NCI-H1417 (cell line): ENCODE results near the gene TPRA1.

ENCODE experiments used
- DNase-seq, 3 experiments: peaks; one replicate each; lab custom pipeline; 2025; lab: John Stamatoyannopoulos, UW

The TPRA1 gene

DNA sequence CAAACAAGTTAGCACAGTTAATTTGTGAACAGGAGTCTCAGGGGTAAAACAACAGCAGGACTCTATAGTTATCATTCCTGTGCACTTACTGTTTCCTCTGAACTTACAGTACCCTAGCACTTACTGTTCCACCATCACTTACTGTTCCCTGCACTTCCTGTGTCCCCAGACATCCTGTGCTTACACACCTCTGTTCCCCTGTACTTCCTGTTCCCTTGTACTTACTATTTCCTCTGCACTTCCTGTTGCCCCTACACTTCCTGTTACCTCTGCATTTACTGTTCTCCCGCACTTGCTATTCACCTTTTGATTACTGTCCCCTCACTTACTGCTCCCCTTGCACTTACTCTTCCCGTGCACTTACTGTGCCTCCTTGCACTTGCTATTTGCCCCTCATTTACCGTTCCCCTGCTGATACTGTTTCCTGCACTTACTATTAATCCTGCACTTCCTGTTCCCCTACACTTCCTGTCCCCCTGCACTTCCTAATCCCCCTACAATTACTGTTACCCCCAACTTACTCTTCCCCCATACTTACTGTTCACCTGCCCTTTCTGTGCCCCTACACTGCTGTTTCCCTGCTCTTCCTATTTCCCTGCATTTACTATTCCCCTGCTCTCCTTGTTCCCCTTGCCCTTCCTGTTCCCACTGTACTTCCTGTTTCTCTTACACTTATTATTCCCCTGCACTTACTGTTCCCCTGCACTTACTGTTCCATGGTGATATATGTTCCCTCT lies 30.3 kb downstream of the TPRA1 start:
- DNase-seq, result no peak

DNA sequence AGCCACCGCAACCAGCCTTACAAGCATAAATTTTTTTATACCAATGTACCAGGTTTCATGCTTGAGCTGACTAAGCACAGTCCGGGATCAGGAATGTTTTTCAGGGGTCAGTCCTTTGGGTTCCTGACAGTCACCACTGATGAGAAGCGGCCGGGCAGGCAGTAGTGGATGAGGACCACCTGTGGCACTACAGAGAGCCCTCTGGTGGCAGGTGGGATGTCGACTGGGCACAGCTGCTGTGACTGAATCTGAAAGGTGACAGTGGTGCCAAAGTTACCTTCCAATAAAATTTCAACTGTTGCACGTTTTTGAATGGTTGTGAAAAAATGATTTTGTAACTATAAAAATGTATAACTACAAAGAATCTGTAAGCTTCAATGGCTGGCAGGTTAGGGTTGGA lies 34.0 kb downstream of the TPRA1 start:
- no peak for DNase-seq

DNA sequence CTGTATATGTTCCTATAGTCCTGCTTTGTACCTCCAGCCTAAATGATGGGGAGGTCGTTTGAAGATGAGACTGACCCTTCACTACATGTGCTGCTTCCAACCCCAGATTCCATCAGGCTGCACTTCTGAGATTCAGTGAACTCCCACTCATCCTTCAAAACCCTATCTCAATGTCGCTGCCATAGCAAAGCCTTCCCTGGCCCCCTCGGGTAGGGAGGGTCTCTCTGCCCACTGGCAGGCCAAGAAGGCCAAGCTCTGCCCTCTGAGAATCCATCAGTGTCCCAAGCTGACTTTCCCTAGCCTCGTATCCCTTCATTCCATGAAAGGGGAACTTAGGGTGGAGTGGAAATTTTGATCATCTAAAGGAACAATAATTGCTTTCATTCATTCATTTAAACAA lies 35.4 kb downstream of the TPRA1 start:
- no peak for DNase-seq

DNA sequence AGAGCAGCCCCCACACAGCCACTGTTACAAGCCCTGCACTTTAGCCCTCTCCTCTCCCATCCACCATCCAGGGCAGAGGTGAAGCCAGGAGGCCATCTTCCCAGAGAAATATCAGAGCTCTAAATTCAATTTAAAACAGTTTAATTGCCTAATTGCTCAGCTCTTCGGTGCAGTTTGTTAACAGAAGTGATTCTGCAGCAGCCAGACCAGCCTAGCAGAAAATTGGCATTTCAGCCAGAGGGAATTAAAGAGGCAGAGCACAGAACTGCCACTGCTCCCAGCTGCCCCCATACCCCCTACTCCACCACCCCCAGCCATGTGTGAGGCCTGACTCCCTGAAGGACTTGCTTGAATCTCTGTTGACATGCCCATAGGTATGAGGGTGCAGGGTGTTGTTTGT lies 38.5 kb downstream of the TPRA1 start:
- peak in 1 of 3 experiments; percentile 27 for DNase-seq

DNA sequence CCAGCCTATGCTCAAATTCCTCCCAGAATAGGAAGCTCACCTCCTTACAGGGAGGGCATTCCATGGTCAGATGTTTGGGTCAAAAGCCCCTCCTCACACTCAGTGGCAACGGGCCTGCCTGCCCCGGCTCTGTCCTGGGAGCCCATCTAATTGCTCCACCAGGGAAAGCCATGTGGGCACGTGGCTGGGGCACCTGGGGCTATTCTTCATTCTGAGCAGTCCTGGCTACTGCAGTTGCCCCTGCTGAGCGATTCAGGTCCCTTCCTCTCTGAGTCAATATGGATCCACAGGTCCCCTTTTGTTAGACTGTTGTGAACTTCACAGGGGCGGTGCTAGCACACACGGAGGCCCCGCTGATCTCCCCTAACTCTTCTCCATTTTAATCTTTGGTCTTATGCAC lies 39.4 kb downstream of the TPRA1 start:
- DNase-seq, result peak in 1 of 3 experiments; percentile 36

DNA sequence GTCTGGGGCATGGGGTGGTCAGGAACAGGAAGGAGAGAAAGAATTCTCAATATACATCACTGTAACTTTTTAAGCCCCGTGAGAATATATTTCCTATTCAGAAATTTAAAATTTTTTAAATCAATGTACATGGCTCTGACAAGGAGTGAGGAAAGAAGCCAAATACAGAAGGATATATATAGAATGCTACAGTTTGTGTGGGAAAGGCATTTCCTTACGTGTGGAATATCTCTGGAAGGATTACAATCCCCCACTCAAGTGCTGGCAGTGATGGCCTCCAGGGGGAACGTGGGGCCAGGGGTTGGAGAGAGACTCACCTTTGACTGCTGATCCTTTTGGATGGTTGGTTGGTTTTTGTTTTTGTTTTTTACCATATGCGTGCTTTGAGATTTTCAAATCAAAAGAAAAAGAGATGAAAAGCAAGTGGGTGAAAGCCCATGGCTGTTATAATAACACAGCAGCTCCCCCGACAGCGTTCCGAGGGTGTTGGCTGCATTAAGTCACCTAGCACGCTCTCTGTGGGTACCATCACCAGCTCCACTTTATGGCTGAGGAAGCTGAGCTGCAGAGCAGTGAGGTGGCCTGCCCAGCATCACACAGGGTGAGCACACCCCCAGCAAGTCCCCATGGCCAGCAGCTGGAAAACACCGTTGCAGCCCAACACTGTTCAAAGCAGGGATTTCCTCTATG lies 39.9 kb downstream of the TPRA1 start:
- DNase-seq, result no peak

DNA sequence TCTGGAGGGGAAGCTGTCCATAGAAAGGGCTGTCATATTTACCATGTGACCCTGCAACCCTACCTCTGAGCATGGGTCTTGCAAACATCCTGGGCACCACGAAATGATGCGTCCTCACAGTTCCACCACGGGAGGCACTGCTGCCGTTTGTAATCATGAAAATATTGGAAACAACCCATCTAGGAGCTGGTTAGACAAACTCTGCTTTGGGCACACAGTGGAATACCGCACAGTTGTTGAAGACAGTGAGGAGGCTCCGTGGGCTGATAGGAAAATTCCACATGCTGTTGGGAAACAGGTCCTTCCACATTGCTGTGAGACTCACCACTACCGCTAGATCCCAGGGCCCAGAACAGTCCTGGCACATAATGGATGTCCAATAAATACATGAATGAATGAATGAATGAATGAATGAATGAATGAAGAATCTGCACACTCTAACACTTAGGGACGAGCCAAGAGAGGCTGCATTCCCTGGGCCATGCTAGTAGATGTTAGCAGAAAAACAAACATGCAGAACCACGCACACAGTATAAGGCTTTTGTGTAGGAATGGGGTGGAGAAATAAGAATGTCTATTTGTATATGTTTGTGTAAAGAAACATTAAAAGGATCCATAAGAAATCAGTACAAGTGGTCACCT lies 40.6 kb downstream of the TPRA1 start:
- no peak for DNase-seq

DNA sequence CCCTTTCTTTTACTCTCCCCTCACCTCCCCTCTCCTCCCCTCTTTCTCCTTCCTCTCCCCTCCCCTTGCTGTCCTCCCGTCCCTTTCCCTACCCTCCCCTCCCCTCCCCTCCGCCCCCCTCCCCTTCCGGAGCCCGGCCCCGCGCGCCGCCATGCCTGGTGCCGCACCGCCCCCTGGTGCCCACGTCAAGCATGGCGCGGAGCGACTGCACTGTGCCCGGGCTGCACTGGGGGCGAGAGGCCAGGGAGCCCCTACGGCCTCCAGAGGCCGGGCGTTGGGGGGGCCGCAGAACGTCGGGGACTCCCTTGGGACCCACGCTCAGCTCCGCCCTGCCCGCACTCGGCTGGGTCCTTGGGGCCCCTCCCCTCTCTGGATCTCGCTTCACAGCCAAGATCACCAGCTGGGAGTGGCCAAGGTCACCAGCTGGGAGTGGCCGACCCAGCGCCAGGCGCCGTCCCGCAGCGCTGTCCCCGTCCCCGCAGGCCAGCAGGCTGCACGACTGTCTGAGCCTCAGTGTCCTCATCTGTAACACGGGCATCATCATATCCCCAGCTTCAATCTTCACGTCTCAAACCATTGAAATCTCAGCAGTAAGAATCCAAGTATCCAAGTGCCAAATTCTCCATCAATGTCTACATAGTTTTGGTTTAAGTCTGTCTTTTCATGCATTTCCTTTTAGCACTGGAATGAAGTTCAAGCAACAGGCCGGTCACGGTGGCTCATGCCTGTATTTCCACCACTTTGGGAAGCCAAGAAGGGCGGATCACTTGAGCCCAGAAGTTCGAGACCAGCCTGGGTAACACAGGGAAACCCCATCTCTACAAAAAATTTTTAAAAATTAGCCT lies 42.5 kb downstream of the TPRA1 start:
- DNase-seq, result peak; percentile 78 to 88 (median 82)

DNA sequence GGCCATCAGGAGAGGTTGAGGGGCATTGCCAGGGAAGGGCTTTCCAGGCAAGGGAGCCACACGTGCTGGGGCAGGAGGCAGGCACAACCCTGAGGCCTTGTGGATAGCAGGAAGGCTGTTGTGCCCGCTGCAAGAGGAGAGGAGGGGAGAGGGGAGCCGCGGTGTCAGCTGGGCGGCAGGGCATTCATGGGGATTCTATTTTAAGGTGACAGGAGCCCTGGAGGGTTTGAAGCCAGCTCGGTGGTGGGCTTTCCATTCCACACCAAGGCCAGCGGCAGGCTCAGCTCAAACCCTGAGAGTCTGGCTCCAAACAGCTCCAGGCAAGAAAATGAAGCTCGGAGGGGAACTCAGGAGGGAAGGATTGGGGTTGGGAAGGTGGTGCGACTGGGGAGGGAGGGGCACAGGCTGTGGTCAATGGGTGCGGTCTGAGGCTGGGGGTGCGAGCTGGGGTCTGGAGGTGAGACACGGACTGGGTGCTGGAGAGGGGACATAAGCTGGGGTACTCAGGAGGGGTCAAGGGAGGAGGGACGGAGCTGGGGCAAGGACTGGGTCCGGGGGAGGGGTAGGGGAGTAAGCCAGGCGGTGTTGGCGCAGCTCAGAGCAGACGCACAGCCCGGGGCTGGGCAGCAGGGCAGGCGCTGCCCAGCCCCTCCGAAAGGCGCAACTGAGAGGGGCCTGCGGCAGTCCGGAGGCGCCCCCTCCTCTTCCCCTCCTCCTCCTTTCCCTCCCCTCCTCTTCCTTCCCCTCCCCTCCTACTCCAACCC lies 43.4 kb downstream of the TPRA1 start:
- peak in 2 of 3 experiments; percentile 58 to 62 for DNase-seq

DNA sequence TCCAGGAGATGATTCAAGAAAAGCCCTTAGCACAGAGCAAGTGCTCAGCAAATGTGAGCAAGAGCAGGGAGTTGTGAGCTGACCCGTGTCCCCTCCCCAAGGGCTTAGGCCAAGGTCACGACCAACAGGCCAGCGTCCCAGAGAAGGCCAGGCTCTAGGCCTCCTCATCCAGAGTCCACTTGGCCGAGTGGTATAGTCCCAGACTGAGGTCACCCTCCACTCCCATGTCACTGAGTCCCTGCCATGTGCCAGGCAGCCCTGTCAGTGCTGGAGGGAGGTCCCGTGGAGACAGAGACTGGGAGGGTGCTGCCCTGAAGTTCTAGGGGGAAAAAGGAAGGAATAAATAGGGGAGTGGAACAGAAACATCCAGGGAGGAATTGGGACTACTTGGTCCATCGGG lies 44.0 kb downstream of the TPRA1 start:
- DNase-seq, result no peak

DNA sequence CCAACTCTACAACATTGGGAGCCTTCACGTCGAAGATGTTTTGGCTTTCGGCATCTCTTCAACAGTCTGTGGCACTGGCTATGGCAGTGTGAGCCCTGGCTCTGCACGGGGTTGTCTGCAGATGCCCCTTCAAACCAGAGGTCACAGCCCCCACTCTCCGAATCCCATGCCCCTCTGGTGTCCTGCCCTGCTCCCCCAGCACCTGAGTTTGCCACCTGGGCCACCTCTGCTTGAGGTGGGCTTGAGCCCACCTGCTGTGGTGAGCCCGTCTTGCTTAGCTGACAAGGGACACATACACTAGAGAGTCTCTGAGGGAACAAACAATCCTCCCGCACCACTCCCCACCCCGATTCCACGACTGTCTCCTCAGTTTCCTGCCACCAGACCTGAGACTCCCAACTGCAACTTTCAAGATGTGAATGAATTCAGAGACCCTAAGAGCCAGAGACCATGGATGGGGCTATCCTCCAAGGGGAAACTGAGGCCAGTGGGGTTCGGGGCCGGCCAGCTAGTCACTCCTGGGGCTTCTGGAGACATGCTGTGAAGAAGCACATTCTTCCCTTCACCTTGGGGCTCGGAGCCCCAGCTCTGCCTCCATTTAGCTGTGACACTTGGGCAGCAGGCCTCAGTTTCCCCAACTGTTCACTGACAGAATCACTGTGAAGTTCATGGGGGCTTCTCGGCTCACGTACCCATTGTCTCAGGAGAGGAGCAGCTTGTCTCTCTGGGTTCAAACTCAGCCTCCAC lies 44.6 kb downstream of the TPRA1 start:
- no peak for DNase-seq

DNA sequence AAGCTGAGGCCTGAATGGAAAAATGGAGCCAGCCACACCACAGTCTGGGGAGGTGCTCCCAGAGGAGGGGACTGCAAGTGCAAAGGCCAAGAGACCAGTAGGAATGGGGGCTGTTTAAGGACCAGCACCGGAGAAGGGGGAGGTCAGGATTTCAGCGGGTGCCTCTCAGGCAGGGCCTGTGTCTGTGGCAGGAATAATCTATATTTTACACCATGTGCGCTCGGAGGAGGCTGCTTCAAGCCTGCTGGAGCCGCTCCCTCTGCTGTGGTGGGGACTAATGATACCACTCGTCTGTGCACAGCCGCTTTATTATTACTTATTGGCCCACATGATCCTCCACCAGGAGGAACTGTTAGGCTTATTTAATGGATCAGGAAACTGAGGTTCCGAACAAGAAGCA lies 45.3 kb downstream of the TPRA1 start:
- no peak for DNase-seq

DNA sequence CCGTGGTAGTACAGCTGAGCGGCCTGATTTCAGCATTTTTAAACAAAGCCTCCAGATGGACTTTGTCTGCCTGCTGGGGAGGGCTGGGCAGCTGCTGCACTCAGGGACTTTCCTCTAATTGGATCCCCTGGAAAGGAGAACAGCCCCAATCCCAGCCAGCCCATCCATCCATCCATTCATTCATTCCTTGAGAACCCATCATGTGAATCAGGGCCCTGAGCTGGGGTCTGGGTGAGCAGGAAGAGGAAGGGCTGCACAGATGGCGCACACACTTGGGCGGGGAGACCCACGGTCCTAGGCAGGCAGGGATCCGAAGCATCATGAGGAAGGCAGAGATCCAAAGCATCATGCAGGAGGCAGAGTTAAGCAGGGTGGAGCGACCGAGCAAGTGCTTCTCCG lies 45.7 kb downstream of the TPRA1 start:
- DNase-seq, result peak in 1 of 3 experiments; percentile 68

DNA sequence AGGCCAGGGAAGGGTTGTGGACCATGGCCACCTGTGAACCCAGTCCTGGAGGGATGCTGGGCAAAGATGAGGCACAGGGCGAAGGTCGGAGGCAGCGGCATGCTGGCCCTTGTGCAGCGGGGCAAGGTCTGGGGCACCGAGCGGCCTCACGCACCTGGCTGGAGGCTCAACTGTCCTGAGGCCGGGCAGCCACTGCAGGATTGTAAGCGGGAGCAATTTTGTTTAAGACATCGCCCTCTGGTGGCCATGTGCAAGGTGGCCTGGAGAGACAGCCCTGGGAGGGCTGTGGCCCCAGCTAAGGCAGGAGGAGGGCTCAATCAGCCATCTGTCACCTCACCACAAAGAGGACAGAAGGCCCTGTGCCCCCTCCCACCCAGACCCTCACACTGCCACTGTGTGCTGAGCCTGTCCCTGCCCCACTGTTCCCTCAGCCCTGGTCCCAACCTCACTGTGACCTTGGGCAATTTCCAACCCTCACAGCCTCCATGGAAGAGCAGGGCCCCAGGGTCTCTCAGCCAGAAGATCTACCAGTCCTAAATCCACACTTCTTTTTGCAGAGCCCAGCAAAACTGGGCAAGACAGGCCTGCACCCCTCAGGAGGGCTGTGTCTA lies 46.2 kb downstream of the TPRA1 start:
- peak; percentile 73 to 91 (median 75) for DNase-seq

DNA sequence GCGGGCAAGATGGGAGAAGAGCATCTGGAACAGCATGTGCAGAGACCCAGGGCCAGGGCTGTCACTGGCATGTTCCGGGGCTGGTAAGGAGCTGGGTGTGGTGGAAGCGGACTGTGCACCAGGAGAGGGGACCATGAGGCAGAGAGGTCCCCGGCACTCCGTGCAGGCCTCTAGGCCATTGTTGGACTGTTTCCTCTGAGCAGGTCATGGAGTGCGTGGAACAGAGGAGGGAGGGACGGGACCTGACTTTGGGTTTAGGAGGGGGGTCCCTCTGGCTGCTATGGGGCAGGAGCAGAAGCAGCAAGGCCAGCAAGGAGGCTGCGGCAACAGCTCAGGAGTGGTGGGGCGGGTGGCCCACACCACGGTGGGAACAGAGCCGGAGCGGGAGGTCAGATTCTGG lies 47.1 kb downstream of the TPRA1 start:
- DNase-seq, result no peak

DNA sequence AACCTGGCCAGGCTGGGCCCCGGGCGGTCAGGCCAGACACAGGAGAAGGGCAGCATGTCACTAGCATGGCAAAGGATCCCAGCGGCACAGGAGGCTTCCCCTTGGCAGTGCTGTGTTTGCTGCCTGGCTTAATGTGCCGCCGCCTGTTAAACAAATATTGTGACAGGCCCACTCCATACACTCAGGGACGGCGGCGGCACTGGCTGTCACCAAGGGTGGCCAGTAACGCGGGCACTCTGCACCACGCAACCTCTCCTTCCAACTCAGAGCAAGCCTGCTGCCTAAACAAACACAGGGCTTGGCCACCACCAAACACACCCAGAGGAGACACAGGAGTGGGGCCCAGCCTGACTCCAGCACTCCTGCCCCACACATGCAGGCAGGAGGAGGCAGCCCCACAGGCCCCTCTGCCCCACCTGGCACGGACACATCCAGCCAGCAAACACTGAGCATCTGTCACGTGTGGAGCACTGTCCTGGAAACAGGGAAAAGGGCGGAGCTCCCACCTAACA lies 48.0 kb downstream of the TPRA1 start:
- peak; percentile 88 to 98 (median 92) for DNase-seq

DNA sequence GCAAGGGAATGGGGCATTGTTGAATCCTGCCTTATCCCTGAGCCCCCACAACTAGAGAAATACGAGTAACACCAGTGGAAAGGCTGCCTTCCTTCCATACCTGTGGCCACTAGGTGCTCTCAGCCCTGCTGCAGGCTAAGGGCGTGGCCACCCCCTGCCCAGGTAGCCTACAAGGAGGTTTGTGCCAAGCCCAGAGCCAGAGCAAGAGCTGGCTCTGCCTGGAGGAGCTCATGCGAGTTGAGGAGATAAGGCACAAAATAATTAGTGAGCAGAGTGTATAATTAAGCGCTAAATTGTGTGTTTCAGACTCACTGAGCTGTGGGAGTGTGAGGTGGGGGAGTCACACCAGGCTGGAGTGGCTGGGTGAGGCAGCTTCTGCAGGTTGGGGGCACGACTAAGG lies 49.2 kb downstream of the TPRA1 start:
- DNase-seq, result peak in 2 of 3 experiments; percentile 67 to 82

DNA sequence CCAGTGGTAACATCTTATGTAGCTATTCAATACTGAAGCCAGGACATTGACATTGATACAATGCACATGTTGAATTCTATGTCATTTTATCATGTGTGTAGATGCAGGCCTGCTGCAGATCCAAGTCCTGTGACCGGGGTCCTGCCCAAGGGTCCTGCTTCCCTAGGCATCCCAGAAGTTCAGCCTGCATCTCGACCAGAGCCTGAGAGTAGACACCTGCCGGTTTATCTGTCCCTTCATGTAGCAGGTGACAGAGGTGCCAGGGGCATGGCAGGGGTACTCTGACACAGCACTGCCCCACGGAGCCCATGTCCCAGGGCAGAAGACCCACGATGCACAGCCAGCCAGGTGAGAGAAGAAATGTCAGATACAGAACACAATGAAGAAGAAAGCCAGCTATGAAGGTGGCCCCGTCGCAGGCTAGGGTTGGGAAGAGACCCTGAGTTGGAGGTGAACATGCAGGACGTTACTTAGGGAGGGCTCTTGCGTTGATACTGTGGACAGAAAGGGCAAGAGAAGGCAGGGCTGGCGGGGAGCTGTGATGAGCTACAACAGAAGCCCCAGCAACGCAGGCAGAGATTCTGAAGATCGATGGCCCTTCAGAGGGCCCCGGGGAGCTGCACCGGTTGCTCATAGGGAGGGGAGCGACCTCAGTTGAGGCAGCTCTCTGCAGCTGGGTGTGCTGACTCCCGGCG lies 51.0 kb downstream of the TPRA1 start:
- DNase-seq, result no peak

DNA sequence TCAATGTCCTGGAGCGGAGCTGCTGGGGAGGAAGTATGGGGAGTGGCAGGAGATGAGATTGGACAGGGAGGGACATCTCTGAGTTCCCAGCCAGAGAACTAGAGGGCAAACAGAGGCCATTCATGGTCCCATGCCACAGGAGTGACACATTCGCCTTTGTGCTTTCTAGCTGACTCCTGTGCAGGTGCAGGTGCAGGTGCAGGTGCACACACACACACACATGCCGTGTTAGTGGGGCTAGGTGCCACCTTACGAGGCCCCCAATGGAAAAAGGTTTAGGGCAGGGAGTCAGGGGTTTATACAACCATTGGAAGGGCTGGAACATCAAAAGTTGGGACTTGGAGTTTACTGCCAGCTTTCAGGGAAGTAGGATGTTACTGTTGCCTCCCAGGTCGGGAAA lies 52.0 kb downstream of the TPRA1 start:
- peak in 2 of 3 experiments; percentile 46 to 69 for DNase-seq
